HG02763 (cell line): ENCODE results near the gene LRRC23.

Experiments
- ATAC-seq: cut with Tn5 transposase; IDR thresholded peaks from one replicate; pipeline ENCODE4 v1.9.1; 2021; ENCODE audit warnings: mild to moderate bottlenecking, moderate library complexity; ENCODE audit not compliant: unreplicated experiment

Gene LRRC23

GRCh38 chr12:6923851-6924250 is 19.2 kb downstream of the LRRC23 start:
- ATAC-seq, result no peak

- no peak for ATAC-seq
Observed at GRCh38 chr12:6925239-6925539, 20.6 kb downstream of the LRRC23 start.

GRCh38 chr12:6925540-6926279 is 21.1 kb downstream of the LRRC23 start:
- no peak for ATAC-seq

- no peak for ATAC-seq
Observed at GRCh38 chr12:6927379-6928021, 22.9 kb downstream of the LRRC23 start, which contains the start of gene ATN1. Gene ATN1 (plus strand): TSS chr12:6927959. CDS start chr12:6934002, 6,043 bp downstream.

GRCh38 chr12:6928022-6928702 is 23.5 kb downstream of the LRRC23 start:
- no peak for ATAC-seq

- ATAC-seq, result no peak
Observed at GRCh38 chr12:6928703-6929407, 24.2 kb downstream of the LRRC23 start.

- no peak for ATAC-seq
Observed at GRCh38 chr12:6929466-6930452, 25.1 kb downstream of the LRRC23 start.

GRCh38 chr12:6932766-6933165 is 28.1 kb downstream of the LRRC23 start:
- no peak for ATAC-seq

GRCh38 chr12:6934110-6934509 is 29.5 kb downstream of the LRRC23 start:
- no peak for ATAC-seq

- ATAC-seq, result no peak
Observed at GRCh38 chr12:6935371-6936193, 31.0 kb downstream of the LRRC23 start.

- ATAC-seq, result no peak
Observed at GRCh38 chr12:6936194-6936635, 31.6 kb downstream of the LRRC23 start.

- no peak for ATAC-seq
Observed at GRCh38 chr12:6936636-6937480, 32.2 kb downstream of the LRRC23 start.

GRCh38 chr12:6937481-6938352 is 33.1 kb downstream of the LRRC23 start:
- ATAC-seq, result peak; percentile 86

- no peak for ATAC-seq
Observed at GRCh38 chr12:6938353-6939190, 34.0 kb downstream of the LRRC23 start.

- no peak for ATAC-seq
Observed at GRCh38 chr12:6939191-6939540, 34.5 kb downstream of the LRRC23 start.

- ATAC-seq, result no peak
Observed at GRCh38 chr12:6941267-6941666, 36.6 kb downstream of the LRRC23 start.

GRCh38 chr12:6941782-6942181 is 37.2 kb downstream of the LRRC23 start:
- no peak for ATAC-seq
